Calu3 (cell line): ENCODE data around the gene DLL1. TPM values are rescaled to one million over a fixed set of nuclear protein-coding genes. Genes with fewer than 3 reads are reported as not detected.

Source experiments
- BruUV-seq: library from RNA; stranded (reverse); fragments of 400-500 nt; replicated peaks from 2 replicates; lab custom pipeline; 2021; lab: Mats Ljungman, UMichigan
- CTCF ChIA-PET: fragments of 300-600 bp; sonication (Branson Sonifier 250); formaldehyde crosslinking; loops from one replicate; lab custom pipeline; 2022; ENCODE audit warnings: antibody characterized with exemption; lab: Charles Lee
- DNase-seq: peaks from one replicate; pipeline ENCODE4 v3.0.0; 2022
- H3K27ac Mint-ChIP-seq: one replicate; pipeline ENCODE4 v1.8.0; 2022; ENCODE audit warnings: mixed read lengths; ENCODE audit not compliant: unreplicated experiment
- H3K27me3 Mint-ChIP-seq: one replicate; pipeline ENCODE4 v1.8.0; 2022; ENCODE audit warnings: mixed read lengths; ENCODE audit not compliant: unreplicated experiment
- H3K36me3 Mint-ChIP-seq: one replicate; pipeline ENCODE4 v1.8.0; 2022; ENCODE audit warnings: mild to moderate bottlenecking, moderate library complexity, mixed read lengths; ENCODE audit not compliant: insufficient read depth, unreplicated experiment
- H3K4me1 Mint-ChIP-seq: one replicate; pipeline ENCODE4 v1.8.0; 2022; ENCODE audit warnings: mild to moderate bottlenecking, low read depth, mixed read lengths; ENCODE audit not compliant: unreplicated experiment
- H3K4me3 Mint-ChIP-seq: one replicate; pipeline ENCODE4 v1.8.0; 2022; ENCODE audit warnings: mild to moderate bottlenecking, low read depth, moderate library complexity, mixed read lengths; ENCODE audit not compliant: unreplicated experiment
- H3K9me3 Mint-ChIP-seq: one replicate; pipeline ENCODE4 v1.8.0; 2022; ENCODE audit warnings: low read depth, mixed read lengths; ENCODE audit not compliant: unreplicated experiment
- intact Hi-C: fragments of 100-400 bp; cut with micrococcal nuclease; formaldehyde crosslinking; loops from one replicate; pipeline ENCODE4 v1.10.0; 2022; ENCODE audit not compliant: unreplicated experiment
- total RNA-seq: library from RNA; stranded (reverse); gene quantifications from 2 replicates; pipeline ENCODE4 v1.2.3, GENCODE V29; 2022
- TF ChIP-seq, protein P1 (sequence below): fragments of 200-600 bp; IDR thresholded peaks from one replicate; pipeline ENCODE4 v1.8.0; 2022; ENCODE audit warnings: antibody characterized with exemption; ENCODE audit not compliant: unreplicated experiment

The DLL1 gene
- total RNA-seq, 1 experiment from 2014 or later, result 0.14 TPM

DNA sequence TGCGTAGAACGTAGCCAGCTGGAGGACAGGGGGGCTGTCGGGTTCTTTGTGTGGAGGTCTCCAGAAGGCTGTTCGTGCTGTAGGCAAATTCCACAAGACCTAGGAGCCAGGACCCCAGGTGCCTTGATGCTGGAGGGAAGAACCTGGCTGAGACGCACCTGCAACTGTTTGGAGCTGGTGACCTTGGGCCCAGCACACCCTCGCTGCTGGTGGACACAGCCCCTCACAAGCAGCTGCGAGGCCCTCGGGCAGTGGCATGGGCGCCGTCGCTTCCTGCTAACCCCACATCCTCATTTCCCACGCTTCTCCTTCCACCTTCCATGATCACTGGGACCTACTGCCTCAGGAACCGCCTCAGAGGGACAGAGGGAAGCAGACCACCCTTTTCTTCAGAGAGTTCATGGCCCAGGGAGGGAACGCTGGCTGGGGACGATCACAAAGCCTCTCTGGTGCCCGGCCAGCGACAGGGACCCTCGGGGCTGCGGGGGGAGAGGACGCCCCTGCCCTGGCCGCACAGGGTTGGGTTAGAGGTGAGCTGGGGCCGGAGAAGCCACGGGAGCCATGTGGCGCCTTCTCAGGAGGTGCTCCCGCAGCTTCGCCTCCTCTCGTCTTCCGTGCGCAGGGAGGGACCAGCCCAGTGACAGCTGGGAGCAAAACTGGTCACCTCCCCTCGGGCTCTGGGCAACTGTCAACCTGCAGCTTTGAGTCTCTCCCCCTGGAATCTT, 18.4 kb downstream of the DLL1 start:
- CTCF ChIA-PET, result interaction anchor here (0.5 kb wide), 1 partner anchor 31 kb away, joined by 3 read pairs; no protein-coding TSS in a partner anchor
- BruUV-seq, result no TSS peak
- TF ChIP-seq, protein P1, sequence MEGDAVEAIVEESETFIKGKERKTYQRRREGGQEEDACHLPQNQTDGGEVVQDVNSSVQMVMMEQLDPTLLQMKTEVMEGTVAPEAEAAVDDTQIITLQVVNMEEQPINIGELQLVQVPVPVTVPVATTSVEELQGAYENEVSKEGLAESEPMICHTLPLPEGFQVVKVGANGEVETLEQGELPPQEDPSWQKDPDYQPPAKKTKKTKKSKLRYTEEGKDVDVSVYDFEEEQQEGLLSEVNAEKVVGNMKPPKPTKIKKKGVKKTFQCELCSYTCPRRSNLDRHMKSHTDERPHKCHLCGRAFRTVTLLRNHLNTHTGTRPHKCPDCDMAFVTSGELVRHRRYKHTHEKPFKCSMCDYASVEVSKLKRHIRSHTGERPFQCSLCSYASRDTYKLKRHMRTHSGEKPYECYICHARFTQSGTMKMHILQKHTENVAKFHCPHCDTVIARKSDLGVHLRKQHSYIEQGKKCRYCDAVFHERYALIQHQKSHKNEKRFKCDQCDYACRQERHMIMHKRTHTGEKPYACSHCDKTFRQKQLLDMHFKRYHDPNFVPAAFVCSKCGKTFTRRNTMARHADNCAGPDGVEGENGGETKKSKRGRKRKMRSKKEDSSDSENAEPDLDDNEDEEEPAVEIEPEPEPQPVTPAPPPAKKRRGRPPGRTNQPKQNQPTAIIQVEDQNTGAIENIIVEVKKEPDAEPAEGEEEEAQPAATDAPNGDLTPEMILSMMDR, result no peak
- no peak overlapping the region for H3K4me3 Mint-ChIP-seq
- H3K4me1 Mint-ChIP-seq, result no peaks in the 10 kb centered on the region
- intact Hi-C loops, result no loop called here
- H3K27ac Mint-ChIP-seq, result no peak overlapping the region
- no peaks in the 10 kb centered on the region for H3K36me3 Mint-ChIP-seq
- peaks cover 50% of the 10 kb centered on the region for H3K27me3 Mint-ChIP-seq
- DNase-seq, result no peak
- H3K9me3 Mint-ChIP-seq, result no peaks in the 10 kb centered on the region

DNA sequence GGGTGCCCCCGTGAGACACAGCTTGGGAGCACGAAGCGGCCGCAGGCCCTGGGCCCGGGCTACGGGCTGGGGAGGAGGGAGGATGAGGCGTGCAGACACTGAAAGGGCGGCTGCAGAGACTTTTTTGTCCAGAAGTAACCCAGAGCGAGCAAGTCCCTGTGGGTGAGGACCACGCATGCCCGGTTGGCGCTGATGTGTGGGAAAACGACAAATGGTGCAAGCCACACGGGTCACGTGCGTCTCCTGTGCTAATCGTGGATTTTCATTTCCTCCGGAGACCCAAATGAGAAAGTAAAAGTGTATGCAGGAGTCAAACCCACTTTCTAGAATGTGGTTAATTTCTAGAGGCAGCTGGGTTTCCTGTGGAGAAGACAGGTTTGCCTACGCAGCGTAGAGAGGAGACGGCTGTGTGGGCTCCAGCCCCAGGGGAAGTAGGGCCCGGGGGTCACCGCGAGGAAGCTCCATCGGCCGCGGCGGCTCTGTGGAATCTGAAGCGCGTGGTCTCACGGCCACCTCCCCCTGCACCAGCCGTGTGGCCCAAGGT, 19.0 kb downstream of the DLL1 start:
- TF ChIP-seq, protein P1, result no peak
- peaks cover 51% of the 10 kb centered on the region for H3K27me3 Mint-ChIP-seq
- no TSS peak for BruUV-seq
- H3K4me1 Mint-ChIP-seq, result no peaks in the 10 kb centered on the region
- no peak for DNase-seq
- no peaks in the 10 kb centered on the region for H3K9me3 Mint-ChIP-seq
- no peaks in the 10 kb centered on the region for H3K36me3 Mint-ChIP-seq
- H3K4me3 Mint-ChIP-seq, result no peak overlapping the region
- CTCF ChIA-PET, result no interaction called here
- no peak overlapping the region for H3K27ac Mint-ChIP-seq
- intact Hi-C loops, result no loop called here

DNA sequence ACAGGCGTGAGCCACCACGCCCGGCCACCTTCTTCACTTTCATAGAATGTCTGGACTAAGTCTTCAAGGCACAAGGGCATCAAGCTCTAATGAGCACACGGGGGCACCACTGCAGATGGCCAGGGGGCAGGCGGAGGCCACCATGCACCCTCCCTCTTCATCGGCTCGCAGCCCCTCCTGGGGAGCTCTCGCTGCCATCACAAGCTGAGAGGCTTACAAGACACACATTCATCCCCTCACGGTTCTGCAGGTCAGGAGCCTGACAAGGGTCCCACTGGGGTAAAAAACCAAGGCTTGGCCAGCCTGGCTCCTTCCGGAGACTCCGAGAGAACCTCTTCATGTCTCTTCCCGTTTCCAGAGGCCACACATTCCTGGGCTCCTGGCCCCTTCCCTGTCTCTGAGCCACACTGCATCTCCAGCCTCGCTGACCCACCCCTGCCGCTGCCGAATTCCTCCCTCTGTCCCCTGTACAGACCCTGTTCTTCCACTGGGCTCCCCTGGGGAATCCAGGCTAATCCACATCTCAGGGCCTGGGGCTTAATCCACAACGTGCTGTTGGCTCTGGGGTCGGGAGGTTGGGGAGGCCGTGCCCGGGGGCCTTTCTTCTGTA, 19.8 kb downstream of the DLL1 start:
- H3K9me3 Mint-ChIP-seq, result no peaks in the 10 kb centered on the region
- intact Hi-C loops, result no loop called here
- no peaks in the 10 kb centered on the region for H3K36me3 Mint-ChIP-seq
- no peak overlapping the region for H3K27ac Mint-ChIP-seq
- CTCF ChIA-PET, result no interaction called here
- H3K27me3 Mint-ChIP-seq, result peaks cover 54% of the 10 kb centered on the region
- H3K4me1 Mint-ChIP-seq, result no peaks in the 10 kb centered on the region
- BruUV-seq, result no TSS peak
- DNase-seq, result no peak
- TF ChIP-seq, protein P1, result no peak
- H3K4me3 Mint-ChIP-seq, result no peak overlapping the region

DNA sequence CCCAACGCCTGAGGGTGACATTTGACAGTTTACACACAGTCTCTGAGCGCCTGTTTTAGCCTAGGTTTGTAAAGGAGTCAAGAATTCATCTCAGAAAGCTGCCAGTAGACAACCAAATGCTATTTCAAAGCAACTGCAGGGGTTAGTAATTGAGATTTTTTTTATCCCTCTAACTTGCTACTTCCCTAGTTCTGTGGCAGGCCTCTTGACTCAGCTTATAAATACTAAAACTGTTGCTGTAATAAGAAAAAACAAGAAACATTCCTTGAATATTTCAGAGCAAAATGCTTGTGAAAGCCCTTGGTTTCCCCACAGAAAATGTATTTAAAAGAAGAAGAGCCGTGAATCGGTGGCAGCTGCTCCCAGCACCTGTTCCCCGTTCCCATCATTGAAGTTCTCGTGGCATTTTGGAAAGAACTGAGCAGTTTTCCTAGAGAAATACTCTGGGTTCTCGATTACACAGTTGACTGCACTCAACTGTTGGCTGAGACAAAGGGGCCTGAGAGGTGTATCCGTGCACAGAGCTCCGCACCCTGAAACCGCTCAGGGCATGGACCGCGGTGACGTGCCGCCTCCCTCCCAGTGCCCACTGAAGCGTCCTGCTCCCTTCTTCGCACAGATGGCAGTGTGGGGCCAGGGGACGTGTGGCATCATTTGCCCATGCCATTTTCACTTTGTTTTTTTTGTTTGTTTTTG, 20.9 kb downstream of the DLL1 start:
- Mint-ChIP-seq H3K4me3 (no peak overlapping the region), H3K27ac (no peak overlapping the region), H3K4me1 (peaks cover 8% of the 10 kb centered on the region), H3K36me3 (no peaks in the 10 kb centered on the region), H3K27me3 (peaks cover 54% of the 10 kb centered on the region), H3K9me3 (no peaks in the 10 kb centered on the region)
- CTCF ChIA-PET, result no interaction called here
- TF ChIP-seq, protein P1, result no peak
- no peak for DNase-seq
- no TSS peak for BruUV-seq
- intact Hi-C loops, result no loop called here
